Measurements from ENCODE around the gene ULK4.

Gene ULK4

DNA sequence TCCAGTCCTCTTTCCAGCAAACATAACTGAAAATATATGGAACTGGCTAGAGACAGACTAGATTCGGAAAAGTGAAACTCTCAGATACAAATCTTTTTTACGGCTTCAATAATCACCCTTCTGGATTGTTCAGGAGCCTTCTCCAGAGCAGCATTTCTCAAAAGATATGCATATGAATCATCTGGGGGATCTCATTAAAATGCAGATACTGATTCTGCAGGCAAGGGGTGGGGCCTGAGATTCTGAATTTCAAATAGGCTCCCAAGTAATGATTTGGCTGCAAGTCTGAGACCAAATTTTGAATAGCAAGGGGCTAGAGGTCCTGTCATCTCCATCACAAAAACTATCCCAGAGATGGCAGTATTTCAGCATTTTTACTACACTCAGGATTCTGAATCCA, 597.2 kb downstream of the ULK4 start:
- DNase-seq (ENCODE audit: low read depth, low spot score): peak; percentile 37

GRCh38 chr3:41363830-41364523, 597.9 kb downstream of the ULK4 start:
- no peak for DNase-seq (ENCODE audit: low read depth, low spot score)

GRCh38 chr3:41362638-41363559, 599.0 kb downstream of the ULK4 start:
- peak; percentile 30 for DNase-seq (ENCODE audit: low read depth, low spot score)

DNA sequence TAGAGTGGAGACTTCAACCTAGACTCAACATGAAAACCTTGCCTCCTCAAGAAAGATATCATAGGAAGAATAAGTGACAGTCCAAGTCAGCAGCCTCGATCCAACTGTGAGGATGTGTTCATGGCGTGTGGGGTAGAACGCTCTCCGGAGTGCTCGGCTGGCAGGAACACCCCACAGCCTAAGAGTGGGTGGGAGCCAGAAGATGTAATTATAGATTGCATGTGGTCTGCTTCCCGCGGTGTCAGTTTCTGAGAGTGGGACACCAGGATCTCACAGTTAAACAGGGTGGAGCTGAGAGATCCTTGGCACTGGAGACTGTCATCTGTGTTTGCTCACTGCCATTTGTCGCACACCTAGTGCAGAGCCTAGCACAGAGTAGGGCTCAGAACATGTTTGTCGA, 604.6 kb downstream of the ULK4 start:
- DNase-seq (ENCODE audit: low read depth, low spot score): no peak

- no peak for DNase-seq (ENCODE audit: low read depth, low spot score)
These were observed 605.1 kb downstream of the ULK4 start for GRCh38 chr3:41356775-41357174.

- no peak for DNase-seq (ENCODE audit: low read depth, low spot score)
These were observed 609.4 kb downstream of the ULK4 start for GRCh38 chr3:41352510-41352909.

- DNase-seq (ENCODE audit: low read depth, low spot score): no peak
These were observed 611.5 kb downstream of the ULK4 start for GRCh38 chr3:41350441-41350840.

- no peak for DNase-seq (ENCODE audit: low read depth, low spot score)
These were observed 613.5 kb downstream of the ULK4 start for GRCh38 chr3:41348401-41348800.

DNA sequence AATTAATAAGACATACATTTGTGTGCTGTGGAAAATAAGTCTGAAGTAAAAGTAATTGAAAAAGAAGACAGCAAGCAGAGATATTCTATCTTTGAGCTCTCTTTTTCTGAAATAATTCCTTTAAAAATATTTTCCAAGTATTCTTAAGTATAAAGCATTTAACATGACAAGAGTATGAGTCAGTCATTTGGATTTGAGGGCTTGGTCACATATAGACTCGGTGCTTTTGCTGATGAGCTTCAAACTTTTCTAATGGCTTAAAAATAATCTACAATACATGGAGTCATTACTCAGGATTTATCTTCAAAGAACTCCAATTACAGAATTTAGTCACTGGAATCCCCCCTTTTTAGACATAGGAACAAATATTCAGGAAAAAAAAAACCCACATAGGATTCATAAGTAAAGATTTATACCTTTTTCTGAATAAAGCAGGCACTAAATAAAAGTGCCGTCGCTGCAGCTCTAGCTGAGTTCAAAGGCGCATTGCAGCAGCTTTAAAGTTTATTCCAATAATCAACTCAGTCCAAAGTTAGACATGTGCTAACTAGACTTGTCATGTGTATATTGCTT, 615.1 kb downstream of the ULK4 start:
- DNase-seq (ENCODE audit: low read depth, low spot score): no peak

DNA sequence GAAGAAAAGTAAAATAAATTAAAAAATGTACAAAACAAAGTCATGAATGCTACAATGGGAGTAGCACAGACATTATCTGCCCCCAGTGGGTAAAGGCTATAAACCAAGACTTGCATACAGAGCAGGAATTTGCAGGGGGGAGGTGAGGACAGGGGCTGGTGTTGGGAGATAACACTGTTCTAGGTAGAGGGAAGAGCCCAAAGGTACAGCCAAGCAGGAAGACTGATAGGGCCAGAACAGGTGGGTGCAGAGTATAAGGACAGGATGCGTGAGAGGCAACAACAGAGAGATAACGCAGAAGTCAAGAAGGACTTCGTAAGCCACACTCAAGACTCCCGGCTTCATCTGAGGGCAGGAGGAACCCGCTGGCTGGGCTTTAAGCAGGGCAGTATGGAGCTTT, 616.1 kb downstream of the ULK4 start:
- DNase-seq (ENCODE audit: low read depth, low spot score): no peak

GRCh38 chr3:41339758-41340157, 622.1 kb downstream of the ULK4 start:
- no peak for DNase-seq (ENCODE audit: low read depth, low spot score)

GRCh38 chr3:41338276-41338675, 623.6 kb downstream of the ULK4 start:
- peak; percentile 73 for DNase-seq (ENCODE audit: low read depth, low spot score)

- no peak for DNase-seq (ENCODE audit: low read depth, low spot score)
These were observed 627.5 kb downstream of the ULK4 start for GRCh38 chr3:41334426-41334825.

DNA sequence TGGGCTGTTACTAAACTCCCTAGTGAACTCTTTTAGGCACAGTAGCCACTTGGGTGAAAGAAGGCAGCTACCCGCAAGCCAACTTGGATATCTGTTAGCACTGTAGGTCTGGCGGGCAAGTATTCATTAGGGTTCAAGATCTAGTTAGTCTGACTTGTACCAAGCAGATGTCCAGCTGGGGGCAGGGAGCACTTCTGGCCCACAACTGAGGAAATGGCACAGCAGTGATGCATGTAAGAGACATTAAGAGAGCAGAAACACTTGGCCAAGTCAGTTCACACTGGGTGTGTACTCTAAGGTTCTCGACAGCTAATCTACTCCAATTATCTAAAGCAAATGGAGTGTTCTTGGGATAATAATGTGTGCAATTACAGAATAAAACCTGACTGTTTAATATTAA, 630.9 kb downstream of the ULK4 start:
- DNase-seq (ENCODE audit: low read depth, low spot score): no peak

DNA sequence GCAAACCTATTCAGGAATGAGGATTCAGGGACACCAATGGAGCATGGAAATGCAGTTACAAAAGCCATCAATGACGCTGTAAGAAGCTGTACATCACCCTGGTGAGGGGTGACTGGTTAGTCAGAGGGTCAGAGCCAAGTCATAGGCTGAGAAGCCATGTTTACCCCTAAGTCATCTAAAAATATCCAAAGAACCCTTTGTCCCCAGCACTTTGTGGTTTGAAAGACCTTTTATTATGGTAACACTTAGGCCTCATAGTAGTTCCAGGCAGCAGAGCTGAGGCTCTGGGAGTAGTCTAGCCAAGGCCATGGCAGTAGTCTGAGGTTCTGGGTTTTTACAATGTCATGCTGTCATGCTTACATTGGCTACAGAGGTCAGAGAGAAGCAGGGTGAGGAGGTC, 631.4 kb downstream of the ULK4 start:
- DNase-seq (ENCODE audit: low read depth, low spot score): peak; percentile 63

DNA sequence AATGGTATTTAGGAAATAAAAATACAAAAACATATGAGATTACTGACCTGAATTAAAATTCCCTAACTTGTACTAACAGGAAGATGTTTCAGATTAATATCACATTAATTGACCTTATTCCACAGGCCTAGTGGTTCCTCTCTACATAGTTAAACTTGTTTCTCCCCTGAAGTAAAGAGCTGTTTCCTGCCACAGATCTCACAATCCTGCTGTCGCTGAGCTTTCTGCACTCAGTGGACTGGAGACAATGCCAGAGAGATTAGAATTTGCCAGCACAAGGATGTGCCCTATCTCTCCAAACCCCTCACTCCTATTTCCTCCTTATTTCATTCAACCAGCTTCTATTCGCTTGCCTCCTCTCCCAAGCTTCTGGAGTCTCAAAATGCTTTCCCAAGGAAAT, 632.0 kb downstream of the ULK4 start:
- no peak for DNase-seq (ENCODE audit: low read depth, low spot score)

DNA sequence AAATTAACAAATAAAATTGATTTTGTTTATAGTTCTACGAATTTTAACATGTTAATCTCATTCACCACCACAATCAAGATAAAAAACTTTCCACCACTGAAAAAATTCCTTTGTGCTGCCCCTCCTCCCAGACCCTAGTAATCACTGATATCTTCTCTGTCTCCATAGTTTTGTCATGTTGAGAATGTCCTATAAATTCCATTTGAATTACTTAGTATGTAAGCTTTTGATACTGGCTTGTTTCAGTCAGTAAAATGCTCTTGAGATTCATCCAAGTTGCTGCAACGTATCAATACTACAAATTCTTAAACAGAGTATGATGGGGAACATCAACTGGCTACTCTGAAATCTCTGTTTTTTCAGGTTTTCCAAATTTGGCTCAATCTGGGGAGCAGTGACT, 633.0 kb downstream of the ULK4 start:
- peak; percentile 26 for DNase-seq (ENCODE audit: low read depth, low spot score)

GRCh38 chr3:41327718-41328117, 634.2 kb downstream of the ULK4 start:
- DNase-seq (ENCODE audit: low read depth, low spot score): peak; percentile 62

GRCh38 chr3:41324156-41324475, 637.8 kb downstream of the ULK4 start:
- no peak for DNase-seq (ENCODE audit: low read depth, low spot score)

DNA sequence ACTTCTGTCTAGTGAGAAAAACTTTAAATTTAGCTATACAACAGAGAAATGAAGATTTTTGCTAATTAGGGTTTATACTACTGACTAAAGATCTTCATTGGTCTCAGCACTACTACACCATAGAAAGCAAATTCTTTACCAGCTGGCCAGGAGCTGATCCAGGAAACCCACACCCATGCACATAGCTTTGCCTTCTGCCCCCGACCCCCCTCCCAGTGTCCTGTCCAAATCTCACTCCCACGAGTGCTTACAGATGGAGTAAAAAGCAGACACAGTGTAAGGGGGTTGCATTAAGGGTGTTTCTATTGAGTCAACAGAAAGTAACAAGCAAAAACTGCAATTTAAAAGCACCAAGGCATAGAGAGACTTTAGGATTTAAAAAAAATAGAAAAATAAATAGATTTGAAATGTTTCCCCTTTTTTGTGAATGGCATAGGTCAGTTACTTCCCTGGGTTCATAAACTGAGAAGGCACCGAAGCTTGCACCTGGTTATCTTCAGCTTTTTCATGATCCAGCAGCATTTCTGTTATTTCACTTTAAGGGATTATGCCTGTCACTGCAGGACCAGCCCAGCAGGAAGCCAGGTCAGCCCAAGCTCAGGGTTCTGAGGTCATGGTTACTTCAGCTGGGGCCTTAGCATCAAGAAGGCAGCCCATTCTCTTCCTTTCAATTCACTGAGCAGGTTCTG, 638.3 kb downstream of the ULK4 start:
- no peak for DNase-seq (ENCODE audit: low read depth, low spot score)

DNA sequence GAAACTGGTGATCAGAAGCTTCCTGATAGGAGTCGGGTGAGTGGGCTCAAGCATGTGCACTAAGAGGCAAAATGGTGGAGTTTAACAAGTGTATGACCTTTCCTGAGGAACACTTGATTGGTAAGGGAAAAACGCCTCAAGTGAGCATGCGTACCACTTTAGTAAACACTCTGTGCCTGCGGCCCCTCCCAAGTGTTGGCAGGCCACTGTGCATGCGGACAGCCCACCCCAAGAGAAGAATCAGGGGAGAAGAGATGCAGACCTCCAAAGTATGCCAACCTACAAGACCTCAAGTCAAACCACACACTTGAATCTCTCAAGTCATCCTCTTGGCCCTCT, 640.3 kb downstream of the ULK4 start:
- DNase-seq (ENCODE audit: low read depth, low spot score): no peak

DNA sequence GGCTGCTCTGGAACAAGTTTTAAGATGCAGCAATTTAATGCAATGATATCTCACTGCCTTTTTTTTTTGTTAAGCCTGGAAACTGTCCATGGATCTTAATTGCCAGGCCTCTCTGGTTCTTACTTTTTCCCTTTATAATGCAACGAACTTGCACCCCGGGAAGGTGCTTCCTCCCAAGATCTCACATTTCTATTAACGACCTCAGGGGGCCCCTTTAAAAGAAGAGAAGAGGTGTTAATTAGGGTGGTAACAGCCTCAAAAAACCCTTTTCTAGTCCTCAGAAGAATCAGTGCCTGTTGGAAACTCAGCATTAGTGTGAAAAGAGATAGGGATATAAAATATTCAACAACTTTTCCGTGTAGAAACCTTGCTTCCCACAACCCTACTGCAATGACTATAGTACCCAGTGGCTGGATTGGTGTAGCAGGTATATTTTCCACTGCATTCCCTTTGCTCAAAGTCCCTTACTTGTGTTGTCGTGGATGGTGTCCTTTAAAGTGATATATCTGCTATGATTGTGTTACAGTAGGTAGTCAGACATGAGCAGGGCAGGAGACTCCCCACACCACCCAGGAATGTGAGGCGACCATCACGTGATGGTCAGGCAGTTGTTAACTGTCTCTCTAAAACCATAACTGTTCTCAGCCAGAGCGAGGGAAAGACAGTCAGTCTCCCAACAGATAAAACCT, 640.8 kb downstream of the ULK4 start:
- DNase-seq (ENCODE audit: low read depth, low spot score): no peak

Data from astrocyte of the hippocampus (primary cell).